Measurements from ENCODE around the gene ERC2.

GRCh38 chr3:56121716-56122115, 346.6 kb downstream of the ERC2 start:
- TF ChIP-seq POLR2A (IDR thresholded peaks at IDR 0.05; ENCODE audit: control extremely low read depth in 1 of 2, low read depth in 2 of 2, low read length in 2 of 2) (no peak), CTCF (IDR thresholded peaks at IDR 0.05; ENCODE audit: control extremely low read depth in 1 of 3, insufficient read depth in 1 of 3, low read depth in 1 of 3, low read length in 3 of 3) (no peak), CEBPB (IDR thresholded peaks at IDR 0.05; ENCODE audit: low read depth, low read length) (no peak), CHD2 (IDR thresholded peaks at IDR 0.05; ENCODE audit: low read length) (no peak), USF2 (IDR thresholded peaks at IDR 0.05; ENCODE audit: low read length) (no peak)

Data from H1 (cell line).